Activated gamma-delta T cell treated with Interleukin-2 at 50 U/mL for 16 hours (primary cell): ENCODE data around the gene MRPL49.
"Not testable (repeated sequence)": the region's sequence is repeated elsewhere in the genome, so short reads cannot be mapped to it uniquely, and the experiment has no call there.

ENCODE experiments used
- DNase-seq: peaks from one replicate; pipeline ENCODE4 v3.0.0-alpha.2; 2020

The MRPL49 gene

GRCh38 chr11:65134952-65135632 is 13.0 kb downstream of the MRPL49 start:
- DNase-seq = peak; percentile 80

GRCh38 chr11:65135633-65136145 is 13.6 kb downstream of the MRPL49 start:
- no peak for DNase-seq

GRCh38 chr11:65136515-65137096 is 14.5 kb downstream of the MRPL49 start:
- DNase-seq = no peak

GRCh38 chr11:65141896-65142494 is 19.9 kb downstream of the MRPL49 start:
- DNase-seq = no peak

- no peak for DNase-seq
These were observed 25.4 kb downstream of the MRPL49 start for GRCh38 chr11:65147352-65148075.

GRCh38 chr11:65148657-65149056 is 26.5 kb downstream of the MRPL49 start:
- no peak for DNase-seq

GRCh38 chr11:65150131-65150508 is 28.0 kb downstream of the MRPL49 start:
- DNase-seq = not testable (repeated sequence)

- DNase-seq = no peak
These were observed 28.6 kb downstream of the MRPL49 start for GRCh38 chr11:65150509-65151299.

- no peak for DNase-seq
These were observed 29.3 kb downstream of the MRPL49 start for GRCh38 chr11:65151331-65151899.

GRCh38 chr11:65152122-65152521 is 30.0 kb downstream of the MRPL49 start:
- no peak for DNase-seq

GRCh38 chr11:65156256-65156655 is 34.1 kb downstream of the MRPL49 start:
- no peak for DNase-seq

- DNase-seq = no peak
These were observed 34.8 kb downstream of the MRPL49 start for GRCh38 chr11:65156926-65157325.

GRCh38 chr11:65157336-65157735 is 35.2 kb downstream of the MRPL49 start:
- no peak for DNase-seq

- no peak for DNase-seq
These were observed 36.9 kb downstream of the MRPL49 start for GRCh38 chr11:65159012-65159411.

- DNase-seq = no peak
These were observed 38.5 kb downstream of the MRPL49 start for GRCh38 chr11:65160643-65161042.

GRCh38 chr11:65163684-65164083 is 41.6 kb downstream of the MRPL49 start:
- DNase-seq = no peak

- no peak for DNase-seq
These were observed 43.5 kb downstream of the MRPL49 start for GRCh38 chr11:65165410-65166317.

- no peak for DNase-seq
These were observed 44.8 kb downstream of the MRPL49 start for GRCh38 chr11:65166893-65167292.

GRCh38 chr11:65167656-65168055 is 45.5 kb downstream of the MRPL49 start:
- DNase-seq = no peak

- DNase-seq = no peak
These were observed 47.1 kb downstream of the MRPL49 start for GRCh38 chr11:65169164-65169641.

- no peak for DNase-seq
These were observed 48.0 kb downstream of the MRPL49 start, which contains the start of gene SPDYC for GRCh38 chr11:65170058-65170534. Gene SPDYC (plus strand): TSS chr11:65170233. CDS start chr11:65171358, 1,125 bp downstream.
